WTC11 (cell line): Measurements from ENCODE around the gene HBD. TPM values are rescaled to one million over a fixed set of nuclear protein-coding genes. Genes with fewer than 3 reads are reported as not detected.

Experiments used
- ATAC-seq: fragments of 200-7000 bp; cut with Tn5 transposase; 2 replicates; pipeline ENCODE4 v1.10.0; 2021; ENCODE audit warnings: mild to moderate bottlenecking, moderate library complexity
- CTCF ChIA-PET: fragments of 300-600 bp; sonication (Branson Sonifier 250); formaldehyde crosslinking; loops from one replicate; lab custom pipeline; 2021; ENCODE audit warnings: antibody characterized with exemption; lab: Charles Lee
- POLR2A ChIA-PET: fragments of 350-600 bp; sonication (Branson Sonifier 250); formaldehyde crosslinking; loops from one replicate; lab custom pipeline; 2021; ENCODE audit warnings: antibody characterized with exemption; lab: Charles Lee
- DNase-seq: peaks from one replicate; pipeline ENCODE4 v3.0.0; 2021; ENCODE audit warnings: low spot score
- H3K27ac Mint-ChIP-seq: 2 replicates; pipeline ENCODE4 v1.8.0; 2021; ENCODE audit warnings: mixed read lengths
- H3K27me3 Mint-ChIP-seq: 2 replicates; pipeline ENCODE4 v1.8.0; 2021; ENCODE audit warnings: low read depth, mild to moderate bottlenecking, moderate library complexity, mixed read lengths
- H3K36me3 Mint-ChIP-seq: 2 replicates; pipeline ENCODE4 v1.8.0; 2021; ENCODE audit warnings: mixed read lengths
- H3K4me1 Mint-ChIP-seq: 2 replicates; pipeline ENCODE4 v1.8.0; 2022; ENCODE audit warnings: mixed read lengths
- H3K4me3 Mint-ChIP-seq: 2 replicates; pipeline ENCODE4 v1.8.0; 2021; ENCODE audit warnings: mild to moderate bottlenecking, moderate library complexity, mixed read lengths
- H3K9me3 Mint-ChIP-seq: 2 replicates; pipeline ENCODE4 v1.8.0; 2021; ENCODE audit warnings: mixed read lengths
- ATF3 ChIP-seq: sonication (generic); formaldehyde crosslinking; conservative IDR thresholded peaks from 2 replicates; pipeline ENCODE4 v1.8.1; 2022; ENCODE audit warnings: mild to moderate bottlenecking, missing genetic modification reagents
- CDX4 ChIP-seq: fragments of 250-450 bp; sonication (Bioruptor Pico); IDR thresholded peaks from 2 replicates; pipeline ENCODE4 v1.9.0; 2021; ENCODE audit warnings: moderate library complexity, mild to moderate bottlenecking, inconsistent platforms, borderline replicate concordance
- CREB1 ChIP-seq: sonication (generic); formaldehyde crosslinking; IDR thresholded peaks from 2 replicates; pipeline ENCODE4 v1.8.0; 2023; ENCODE audit warnings: mild to moderate bottlenecking, missing genetic modification reagents
- EMX1 ChIP-seq: fragments of 250-450 bp; sonication (Bioruptor Pico); IDR thresholded peaks from 2 replicates; pipeline ENCODE4 v1.8.0; 2021; ENCODE audit warnings: mild to moderate bottlenecking
- ESRRA ChIP-seq: sonication (generic); formaldehyde crosslinking; IDR thresholded peaks from 2 replicates; pipeline ENCODE4 v1.8.1; 2022; ENCODE audit warnings: mild to moderate bottlenecking, missing genetic modification reagents, borderline replicate concordance
- ETV6 ChIP-seq: sonication (generic); formaldehyde crosslinking; IDR thresholded peaks from 2 replicates; pipeline ENCODE4 v1.8.1; 2022; ENCODE audit warnings: mild to moderate bottlenecking, missing genetic modification reagents
- GRHL2 ChIP-seq: fragments of 250-450 bp; sonication (Bioruptor Pico); IDR thresholded peaks from 2 replicates; pipeline ENCODE4 v1.8.0; 2022; ENCODE audit warnings: mild to moderate bottlenecking, moderate library complexity; ENCODE audit not compliant: insufficient replicate concordance, severe bottlenecking
- HMGA2 ChIP-seq: fragments of 250-450 bp; sonication (Bioruptor Pico); IDR thresholded peaks from 2 replicates; pipeline ENCODE4 v1.4.0; 2021; ENCODE audit warnings: mild to moderate bottlenecking, moderate library complexity
- IRF2 ChIP-seq: sonication (generic); formaldehyde crosslinking; IDR thresholded peaks from 2 replicates; pipeline ENCODE4 v1.8.0; 2022; ENCODE audit warnings: low read depth, missing genetic modification reagents, borderline replicate concordance
- JUN ChIP-seq: sonication (generic); formaldehyde crosslinking; IDR thresholded peaks from 2 replicates; pipeline ENCODE4 v1.8.0; 2023; ENCODE audit warnings: mild to moderate bottlenecking, missing genetic modification reagents
- KAT7 ChIP-seq: sonication (generic); formaldehyde crosslinking; IDR thresholded peaks from 2 replicates; pipeline ENCODE4 v1.8.1; 2023; ENCODE audit warnings: missing genetic modification reagents, mild to moderate bottlenecking, borderline replicate concordance
- MXD4 ChIP-seq: fragments of 250-450 bp; sonication (Bioruptor Pico); IDR thresholded peaks from 2 replicates; pipeline ENCODE4 v1.8.0; 2021; ENCODE audit warnings: mild to moderate bottlenecking, moderate library complexity, borderline replicate concordance
- NR3C1 ChIP-seq: sonication (generic); formaldehyde crosslinking; conservative IDR thresholded peaks from 2 replicates; pipeline ENCODE4 v1.8.1; 2023; ENCODE audit warnings: low read depth, mild to moderate bottlenecking, missing genetic modification reagents
- RORB ChIP-seq: fragments of 250-450 bp; sonication (Bioruptor Pico); IDR thresholded peaks from 2 replicates; pipeline ENCODE4 v1.9.0; 2021; ENCODE audit warnings: mild to moderate bottlenecking
- SOX15 ChIP-seq: fragments of 250-450 bp; sonication (Bioruptor Pico); IDR thresholded peaks from 2 replicates; pipeline ENCODE4 v1.9.0; 2021; ENCODE audit warnings: mild to moderate bottlenecking
- SP1 ChIP-seq: sonication (generic); formaldehyde crosslinking; conservative IDR thresholded peaks from 2 replicates; pipeline ENCODE4 v1.8.1; 2022; ENCODE audit warnings: missing genetic modification reagents
- USF1 ChIP-seq: sonication (generic); formaldehyde crosslinking; IDR thresholded peaks from 2 replicates; pipeline ENCODE4 v1.8.0; 2022; ENCODE audit warnings: mild to moderate bottlenecking, missing genetic modification reagents
- ZBTB21 ChIP-seq: sonication (generic); formaldehyde crosslinking; IDR thresholded peaks from 2 replicates; pipeline ENCODE4 v1.8.1; 2023; ENCODE audit warnings: mild to moderate bottlenecking, missing genetic modification reagents, borderline replicate concordance
- ZBTB43 ChIP-seq: sonication (generic); formaldehyde crosslinking; IDR thresholded peaks from 2 replicates; pipeline ENCODE4 v1.8.1; 2023; ENCODE audit warnings: mild to moderate bottlenecking, missing genetic modification reagents
- ZMAT4 ChIP-seq: fragments of 250-450 bp; sonication (Bioruptor Pico); IDR thresholded peaks from 2 replicates; pipeline ENCODE4 v1.9.0; 2021; ENCODE audit warnings: mild to moderate bottlenecking
- ZNF416 ChIP-seq: fragments of 250-450 bp; sonication (Bioruptor Pico); IDR thresholded peaks from 2 replicates; pipeline ENCODE4 v1.9.0; 2021; ENCODE audit warnings: mild to moderate bottlenecking, inconsistent platforms
- total RNA-seq: library from RNA; stranded (reverse); gene quantifications from 3 replicates; pipeline ENCODE4 v1.2.3, GENCODE V29; 2021
- TF ChIP-seq, protein P1 (sequence below): fragments of 250-450 bp; sonication (Bioruptor Pico); IDR thresholded peaks from 2 replicates; pipeline ENCODE4 v1.9.0; 2021; ENCODE audit warnings: mild to moderate bottlenecking, borderline replicate concordance

Gene HBD
- total RNA-seq, 1 experiment from 2014 or later = not detected

DNA sequence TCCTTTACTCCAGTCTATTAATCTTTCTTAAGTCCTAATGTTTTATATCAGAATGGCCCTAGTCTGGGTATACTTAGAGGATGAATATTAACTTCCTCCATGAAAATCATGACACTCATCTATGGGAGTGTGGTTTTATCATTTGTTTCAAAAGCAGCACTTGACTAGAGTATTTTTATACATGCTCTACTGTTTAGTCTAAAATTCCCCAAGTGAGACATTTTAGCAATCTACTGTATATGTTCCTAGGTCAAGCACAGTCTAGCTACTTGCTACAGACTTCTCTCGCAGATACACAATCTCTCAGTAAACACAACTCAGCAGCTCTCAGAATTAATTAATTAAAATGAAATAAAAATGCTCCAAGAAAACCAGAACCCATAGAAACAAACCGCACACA lies 4.5 kb downstream of the HBD start:
- no peak overlapping the region for H3K27ac Mint-ChIP-seq
- TF ChIP-seq ZBTB43 = no peak
- TF ChIP-seq IRF2 (CRISPR knock-in tag) = no peak
- no peak for TF ChIP-seq ZNF416
- no peak for TF ChIP-seq ZBTB21 (CRISPR knock-in tag)
- no peak for TF ChIP-seq SOX15 (CRISPR knock-in tag)
- no peak for TF ChIP-seq ATF3 (CRISPR knock-in tag)
- TF ChIP-seq CREB1 (CRISPR knock-in tag) = no peak
- no peak for TF ChIP-seq EMX1 (CRISPR knock-in tag)
- TF ChIP-seq ETV6 = no peak
- TF ChIP-seq, all 79 proteins: peak for 0
- ChIA-PET POLR2A (no interaction called here), CTCF (no interaction called here)
- Mint-ChIP-seq H3K27me3 (no peaks in the 10 kb centered on the region), H3K9me3 (no peaks in the 10 kb centered on the region), H3K4me1 (no peaks in the 10 kb centered on the region), H3K4me3 (no peak overlapping the region), H3K36me3 (no peaks in the 10 kb centered on the region)
- DNase-seq (no peak), ATAC-seq (no peak)

GRCh38 chr11:5229356-5229755 lies 4.9 kb downstream of the HBD start:
- CTCF ChIA-PET = no interaction called here
- TF ChIP-seq GRHL2 (CRISPR knock-in tag) (no peak), CREB1 (CRISPR knock-in tag) (no peak), ZMAT4 (CRISPR knock-in tag) (no peak), ESRRA (CRISPR knock-in tag) (no peak), ATF3 (CRISPR knock-in tag) (no peak), SP1 (CRISPR knock-in tag) (no peak), CDX4 (no peak), USF1 (CRISPR knock-in tag) (no peak), NR3C1 (no peak), RORB (no peak), JUN (CRISPR knock-in tag) (no peak), HMGA2 (CRISPR knock-in tag) (no peak), MXD4 (no peak), KAT7 (no peak)
- TF ChIP-seq, protein P1, sequence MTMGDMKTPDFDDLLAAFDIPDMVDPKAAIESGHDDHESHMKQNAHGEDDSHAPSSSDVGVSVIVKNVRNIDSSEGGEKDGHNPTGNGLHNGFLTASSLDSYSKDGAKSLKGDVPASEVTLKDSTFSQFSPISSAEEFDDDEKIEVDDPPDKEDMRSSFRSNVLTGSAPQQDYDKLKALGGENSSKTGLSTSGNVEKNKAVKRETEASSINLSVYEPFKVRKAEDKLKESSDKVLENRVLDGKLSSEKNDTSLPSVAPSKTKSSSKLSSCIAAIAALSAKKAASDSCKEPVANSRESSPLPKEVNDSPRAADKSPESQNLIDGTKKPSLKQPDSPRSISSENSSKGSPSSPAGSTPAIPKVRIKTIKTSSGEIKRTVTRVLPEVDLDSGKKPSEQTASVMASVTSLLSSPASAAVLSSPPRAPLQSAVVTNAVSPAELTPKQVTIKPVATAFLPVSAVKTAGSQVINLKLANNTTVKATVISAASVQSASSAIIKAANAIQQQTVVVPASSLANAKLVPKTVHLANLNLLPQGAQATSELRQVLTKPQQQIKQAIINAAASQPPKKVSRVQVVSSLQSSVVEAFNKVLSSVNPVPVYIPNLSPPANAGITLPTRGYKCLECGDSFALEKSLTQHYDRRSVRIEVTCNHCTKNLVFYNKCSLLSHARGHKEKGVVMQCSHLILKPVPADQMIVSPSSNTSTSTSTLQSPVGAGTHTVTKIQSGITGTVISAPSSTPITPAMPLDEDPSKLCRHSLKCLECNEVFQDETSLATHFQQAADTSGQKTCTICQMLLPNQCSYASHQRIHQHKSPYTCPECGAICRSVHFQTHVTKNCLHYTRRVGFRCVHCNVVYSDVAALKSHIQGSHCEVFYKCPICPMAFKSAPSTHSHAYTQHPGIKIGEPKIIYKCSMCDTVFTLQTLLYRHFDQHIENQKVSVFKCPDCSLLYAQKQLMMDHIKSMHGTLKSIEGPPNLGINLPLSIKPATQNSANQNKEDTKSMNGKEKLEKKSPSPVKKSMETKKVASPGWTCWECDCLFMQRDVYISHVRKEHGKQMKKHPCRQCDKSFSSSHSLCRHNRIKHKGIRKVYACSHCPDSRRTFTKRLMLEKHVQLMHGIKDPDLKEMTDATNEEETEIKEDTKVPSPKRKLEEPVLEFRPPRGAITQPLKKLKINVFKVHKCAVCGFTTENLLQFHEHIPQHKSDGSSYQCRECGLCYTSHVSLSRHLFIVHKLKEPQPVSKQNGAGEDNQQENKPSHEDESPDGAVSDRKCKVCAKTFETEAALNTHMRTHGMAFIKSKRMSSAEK (CRISPR knock-in tag) = no peak

More at GRCh38 chr11:5229356-5229755, 4.9 kb downstream of the HBD start:
- Mint-ChIP-seq H3K27me3 (no peaks in the 10 kb centered on the region), H3K9me3 (no peaks in the 10 kb centered on the region), H3K4me1 (no peaks in the 10 kb centered on the region), H3K27ac (no peak overlapping the region), H3K36me3 (no peaks in the 10 kb centered on the region), H3K4me3 (no peak overlapping the region)
- POLR2A ChIA-PET = interaction anchor here (0.6 kb wide), 1 partner anchor 16 kb away, joined by 4 read pairs; no protein-coding TSS in a partner anchor
- DNase-seq = no peak
- ATAC-seq = no peak
